GM12801 (cell line): Measurements from ENCODE around the gene PHF2.

Experiments used
- CTCF ChIP-seq: IDR thresholded peaks from one replicate; pipeline ENCODE4 v1.5.1; 2011; ENCODE audit warnings: control low read depth; ENCODE audit not compliant: insufficient read length; ENCODE audit errors: extremely low read depth

The PHF2 gene

GRCh38 chr9:93620881-93621820 lies 44.8 kb downstream of the PHF2 start:
- TF ChIP-seq CTCF, result no peak

GRCh38 chr9:93621922-93622321 lies 45.5 kb downstream of the PHF2 start:
- TF ChIP-seq CTCF, result no peak

GRCh38 chr9:93622691-93623090 lies 46.3 kb downstream of the PHF2 start:
- no peak for TF ChIP-seq CTCF

- TF ChIP-seq CTCF, result no peak
These were observed 47.4 kb downstream of the PHF2 start for GRCh38 chr9:93623753-93624152.

GRCh38 chr9:93624431-93624834 lies 48.0 kb downstream of the PHF2 start:
- no peak for TF ChIP-seq CTCF

GRCh38 chr9:93624977-93625376 lies 48.6 kb downstream of the PHF2 start:
- TF ChIP-seq CTCF, result no peak

GRCh38 chr9:93629920-93630319 lies 53.5 kb downstream of the PHF2 start:
- TF ChIP-seq CTCF, result no peak
